OCI-LY3 (cell line): ENCODE results near the gene PDE4D.

Experiments used
- EZH2phosphoT487 ChIP-seq: fragments of 200-600 bp; shearing (Covaris generic); IDR thresholded peaks from 2 replicates; pipeline ENCODE4 v1.6.1; 2018; ENCODE audit warnings: antibody characterized with exemption, mixed run types, low read depth
- TF ChIP-seq, protein P1 (sequence below): fragments of 200-600, 300-600 bp; sonication (generic); IDR thresholded peaks from 2 replicates; pipeline ENCODE4 v1.5.1; 2014; ENCODE audit warnings: antibody characterized with exemption, low read length, low read depth

DNA sequence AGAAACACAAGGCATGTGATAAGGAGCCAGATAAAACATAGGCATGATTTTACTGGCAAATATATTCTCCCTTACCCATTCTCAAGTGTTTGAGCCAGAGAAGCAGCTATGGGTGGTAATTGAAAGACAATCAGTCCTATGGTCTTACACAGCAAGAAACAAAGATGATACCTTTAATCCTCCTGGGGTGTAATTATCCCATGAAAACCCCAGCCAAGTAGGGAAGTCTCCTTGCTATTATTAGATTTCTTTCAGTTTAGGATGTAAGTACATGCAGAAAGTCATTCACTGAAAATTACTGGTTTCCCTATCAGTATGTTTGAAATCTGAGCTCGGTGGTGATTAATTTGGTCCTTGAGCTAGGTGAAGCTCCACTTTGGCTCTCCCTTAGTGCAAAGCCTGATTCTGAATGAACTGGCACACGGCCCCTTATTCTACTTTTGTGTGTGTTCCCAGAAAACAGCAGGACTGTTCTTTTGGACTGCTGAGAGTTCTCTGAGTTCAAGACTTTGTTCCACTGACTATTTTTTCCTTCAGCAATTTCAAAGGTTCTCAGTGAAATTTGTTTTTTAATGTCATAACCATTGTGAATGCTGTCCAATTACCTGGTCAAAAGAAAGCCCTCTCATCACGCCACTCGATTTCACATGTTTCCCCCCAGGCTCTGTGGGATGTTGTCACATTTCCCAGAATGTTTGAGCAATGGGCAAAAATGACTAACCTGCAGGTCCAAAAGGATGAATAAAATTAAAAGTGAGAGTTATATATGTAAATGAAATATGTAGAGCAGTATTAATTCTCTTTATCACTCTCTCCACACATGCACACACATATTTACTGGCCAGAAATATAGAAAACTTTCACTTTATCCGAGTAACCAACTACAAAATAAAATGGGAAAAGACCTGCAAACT lies 967.6 kb downstream of the PDE4D start:
- TF ChIP-seq, protein P1, sequence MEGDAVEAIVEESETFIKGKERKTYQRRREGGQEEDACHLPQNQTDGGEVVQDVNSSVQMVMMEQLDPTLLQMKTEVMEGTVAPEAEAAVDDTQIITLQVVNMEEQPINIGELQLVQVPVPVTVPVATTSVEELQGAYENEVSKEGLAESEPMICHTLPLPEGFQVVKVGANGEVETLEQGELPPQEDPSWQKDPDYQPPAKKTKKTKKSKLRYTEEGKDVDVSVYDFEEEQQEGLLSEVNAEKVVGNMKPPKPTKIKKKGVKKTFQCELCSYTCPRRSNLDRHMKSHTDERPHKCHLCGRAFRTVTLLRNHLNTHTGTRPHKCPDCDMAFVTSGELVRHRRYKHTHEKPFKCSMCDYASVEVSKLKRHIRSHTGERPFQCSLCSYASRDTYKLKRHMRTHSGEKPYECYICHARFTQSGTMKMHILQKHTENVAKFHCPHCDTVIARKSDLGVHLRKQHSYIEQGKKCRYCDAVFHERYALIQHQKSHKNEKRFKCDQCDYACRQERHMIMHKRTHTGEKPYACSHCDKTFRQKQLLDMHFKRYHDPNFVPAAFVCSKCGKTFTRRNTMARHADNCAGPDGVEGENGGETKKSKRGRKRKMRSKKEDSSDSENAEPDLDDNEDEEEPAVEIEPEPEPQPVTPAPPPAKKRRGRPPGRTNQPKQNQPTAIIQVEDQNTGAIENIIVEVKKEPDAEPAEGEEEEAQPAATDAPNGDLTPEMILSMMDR: no peak
- TF ChIP-seq EZH2phosphoT487: no peak
